Upper lobe of left lung (tissue), 6 donors: ENCODE measurements around the gene PDE4B. TPM values are rescaled to one million over a fixed set of nuclear protein-coding genes. Genes with fewer than 3 reads are reported as not detected.

Experiments
- ATAC-seq, 2 donors: fragments of 200-7000 bp; cut with Tn5 transposase; one replicate each; pipeline ENCODE4 v1.9.1; 2022; ENCODE audit warnings: mild to moderate bottlenecking in 2 of 2, moderate library complexity in 2 of 2; ENCODE audit not compliant: low FRiP score in 2 of 2
- DNase-seq, 2 donors: peaks; one replicate each; pipeline ENCODE4 v3.0.0-alpha.2; 2019 to 2020
- H3K27ac ChIP-seq, 4 donors: fragments of 200-600 bp; sonication (generic); one replicate each; pipeline ENCODE4 v1.5.1; 2016 to 2019
- H3K27me3 ChIP-seq, 4 donors: fragments of 200-600 bp; sonication (generic); one replicate each; pipeline ENCODE4 v1.5.1; 2017 to 2019
- H3K36me3 ChIP-seq, 4 donors: fragments of 200-600 bp; sonication (generic); one replicate each; pipeline ENCODE4 v1.5.1; 2016 to 2019
- H3K4me1 ChIP-seq, 4 donors: fragments of 200-600 bp; sonication (generic); one replicate each; pipeline ENCODE4 v1.5.1; 2018 to 2019
- H3K4me3 ChIP-seq, 4 donors: fragments of 200-600 bp; sonication (generic); one replicate each; pipeline ENCODE4 v1.5.1; 2017 to 2019; ENCODE audit warnings: mild to moderate bottlenecking in 2 of 4, moderate library complexity in 1 of 4
- H3K9me3 ChIP-seq, 4 donors: fragments of 200-600 bp; sonication (generic); one replicate each; pipeline ENCODE4 v1.5.1; 2018 to 2019
- EP300 ChIP-seq, 4 donors: sonication (generic); formaldehyde crosslinking; IDR thresholded peaks; one replicate each; pipeline ENCODE4 v1.5.1; 2017; ENCODE audit warnings: antibody characterized with exemption in 4 of 4, control low read depth in 2 of 4
- POLR2A ChIP-seq, 4 donors: fragments of 450-650 bp; IDR thresholded peaks; one replicate each; pipeline ENCODE4 v1.5.1; 2016 to 2017; ENCODE audit warnings: antibody characterized with exemption in 4 of 4, mild to moderate bottlenecking in 2 of 4
- POLR2AphosphoS5 ChIP-seq, 2 donors: sonication (generic); formaldehyde crosslinking; IDR thresholded peaks; one replicate each; pipeline ENCODE4 v1.5.1; 2017; ENCODE audit warnings: antibody characterized with exemption in 2 of 2
- WGBS, 2 donors: methylation state at CpG; one replicate each; pipeline ENCODE4 v1.1.5; 2017 to 2018; 5-methylcytosine and 5-hydroxymethylcytosine counted together
- total RNA-seq, 6 donors: library from RNA; depleted of rRNA in 4 of 6; stranded (reverse); fragments of >200 nt in 4 of 6; gene quantifications; one replicate each; pipeline versions ENCODE4 v1.1.0 to v1.2.1, GENCODE V29; 2016 to 2021
- TF ChIP-seq, protein P1 (sequence below), 6 experiments: fragments of 450-650 bp in 4 of 6; fragments of 200-600 bp in 2 of 6; sonication (generic) in 2 of 6; IDR thresholded peaks; one replicate each; pipeline ENCODE4 v1.5.1; 2016 to 2019; ENCODE audit warnings: antibody characterized with exemption in 6 of 6
- donor health status: DM: no; HTN: no; CAD: no; lungs with moderate emphysema.
- donor health status: DM: no; HTN: yes; CAD: no; lungs with severe emphysema.

Gene PDE4B
- total RNA-seq, 6 donors from 2014 or later = 8.1 to 61.6 (median 15.9) TPM

GRCh38 chr1:66388913-66389312, 596.2 kb downstream of the PDE4B start:
- H3K9me3 ChIP-seq = peaks cover 0 to 5% (median 0%) of the 10 kb centered on the region in 4 donors
- no peak for TF ChIP-seq POLR2AphosphoS5 (IDR thresholded peaks at IDR 0.05)
- no peak for TF ChIP-seq EP300 (IDR thresholded peaks at IDR 0.05)
- TF ChIP-seq, protein P1, sequence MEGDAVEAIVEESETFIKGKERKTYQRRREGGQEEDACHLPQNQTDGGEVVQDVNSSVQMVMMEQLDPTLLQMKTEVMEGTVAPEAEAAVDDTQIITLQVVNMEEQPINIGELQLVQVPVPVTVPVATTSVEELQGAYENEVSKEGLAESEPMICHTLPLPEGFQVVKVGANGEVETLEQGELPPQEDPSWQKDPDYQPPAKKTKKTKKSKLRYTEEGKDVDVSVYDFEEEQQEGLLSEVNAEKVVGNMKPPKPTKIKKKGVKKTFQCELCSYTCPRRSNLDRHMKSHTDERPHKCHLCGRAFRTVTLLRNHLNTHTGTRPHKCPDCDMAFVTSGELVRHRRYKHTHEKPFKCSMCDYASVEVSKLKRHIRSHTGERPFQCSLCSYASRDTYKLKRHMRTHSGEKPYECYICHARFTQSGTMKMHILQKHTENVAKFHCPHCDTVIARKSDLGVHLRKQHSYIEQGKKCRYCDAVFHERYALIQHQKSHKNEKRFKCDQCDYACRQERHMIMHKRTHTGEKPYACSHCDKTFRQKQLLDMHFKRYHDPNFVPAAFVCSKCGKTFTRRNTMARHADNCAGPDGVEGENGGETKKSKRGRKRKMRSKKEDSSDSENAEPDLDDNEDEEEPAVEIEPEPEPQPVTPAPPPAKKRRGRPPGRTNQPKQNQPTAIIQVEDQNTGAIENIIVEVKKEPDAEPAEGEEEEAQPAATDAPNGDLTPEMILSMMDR (IDR thresholded peaks at IDR 0.05) = no peak
- no peak for TF ChIP-seq POLR2A (IDR thresholded peaks at IDR 0.05)

GRCh38 chr1:66393586-66394287, 601.0 kb downstream of the PDE4B start:
- Histone ChIP-seq H3K4me3 (no peak overlapping the region), H3K4me1 (peaks cover 3 to 8% (median 4%) of the 10 kb centered on the region in 4 donors), H3K27ac (peak overlapping the region in 1 of 4 donors; percentile 33), H3K9me3 (no peaks in the 10 kb centered on the region), H3K36me3 (no peaks in the 10 kb centered on the region), H3K27me3 (no peaks in the 10 kb centered on the region)
- peak; percentile 49 to 56 for ATAC-seq
- peak in 1 of 2 donors; percentile 41 for DNase-seq
- 70 to 86% methylated on average over 7 of the region's 7 CpGs for WGBS, 2 donors
- peak in 1 of 4 donors; percentile 43 for TF ChIP-seq EP300 (IDR thresholded peaks at IDR 0.05)
- TF ChIP-seq, protein P1 (IDR thresholded peaks at IDR 0.05) = no peak
- peak in 1 of 2 donors; percentile 15 for TF ChIP-seq POLR2AphosphoS5 (IDR thresholded peaks at IDR 0.05)

More at GRCh38 chr1:66388913-66389312, 596.2 kb downstream of the PDE4B start:
- no peaks in the 10 kb centered on the region for H3K4me1 ChIP-seq
- no peaks in the 10 kb centered on the region for H3K36me3 ChIP-seq
- no peak for DNase-seq
- no peak overlapping the region for H3K27ac ChIP-seq
- ATAC-seq = no peak
- WGBS, 2 donors = 65 to 75% methylated on average over 2 of the region's 2 CpGs
- no peaks in the 10 kb centered on the region for H3K27me3 ChIP-seq
- H3K4me3 ChIP-seq = no peak overlapping the region

- DNase-seq (no peak), ATAC-seq (no peak)
- Histone ChIP-seq H3K4me1 (peaks cover 3 to 8% (median 4%) of the 10 kb centered on the region in 4 donors), H3K27ac (peak overlapping the region in 2 of 4 donors; percentile 37 to 56), H3K4me3 (no peak overlapping the region), H3K36me3 (no peaks in the 10 kb centered on the region), H3K9me3 (no peaks in the 10 kb centered on the region), H3K27me3 (no peaks in the 10 kb centered on the region)
- TF ChIP-seq POLR2AphosphoS5 (IDR thresholded peaks at IDR 0.05) (no peak), EP300 (IDR thresholded peaks at IDR 0.05) (no peak), POLR2A (IDR thresholded peaks at IDR 0.05) (no peak)
- TF ChIP-seq, protein P1 (IDR thresholded peaks at IDR 0.05) = no peak
- WGBS, 2 donors = 93 to 98% methylated on average over 5 of the region's 5 CpGs
Observed at GRCh38 chr1:66394603-66395002, 601.9 kb downstream of the PDE4B start.

- peak overlapping the region in 3 of 4 donors; percentile 14 to 56 (median 37) for H3K27ac ChIP-seq
- peaks cover 3 to 8% (median 4%) of the 10 kb centered on the region in 4 donors for H3K4me1 ChIP-seq
- H3K9me3 ChIP-seq = no peaks in the 10 kb centered on the region
- ATAC-seq = peak; percentile 56 to 66
- no peaks in the 10 kb centered on the region for H3K27me3 ChIP-seq
- 50 to 58% methylated on average over 9 of the region's 9 CpGs for WGBS, 2 donors
- no peak for TF ChIP-seq POLR2A (IDR thresholded peaks at IDR 0.05)
- no peaks in the 10 kb centered on the region for H3K36me3 ChIP-seq
- DNase-seq = no peak
- no peak overlapping the region for H3K4me3 ChIP-seq
Observed at GRCh38 chr1:66395202-66396061, 602.7 kb downstream of the PDE4B start.

DNA sequence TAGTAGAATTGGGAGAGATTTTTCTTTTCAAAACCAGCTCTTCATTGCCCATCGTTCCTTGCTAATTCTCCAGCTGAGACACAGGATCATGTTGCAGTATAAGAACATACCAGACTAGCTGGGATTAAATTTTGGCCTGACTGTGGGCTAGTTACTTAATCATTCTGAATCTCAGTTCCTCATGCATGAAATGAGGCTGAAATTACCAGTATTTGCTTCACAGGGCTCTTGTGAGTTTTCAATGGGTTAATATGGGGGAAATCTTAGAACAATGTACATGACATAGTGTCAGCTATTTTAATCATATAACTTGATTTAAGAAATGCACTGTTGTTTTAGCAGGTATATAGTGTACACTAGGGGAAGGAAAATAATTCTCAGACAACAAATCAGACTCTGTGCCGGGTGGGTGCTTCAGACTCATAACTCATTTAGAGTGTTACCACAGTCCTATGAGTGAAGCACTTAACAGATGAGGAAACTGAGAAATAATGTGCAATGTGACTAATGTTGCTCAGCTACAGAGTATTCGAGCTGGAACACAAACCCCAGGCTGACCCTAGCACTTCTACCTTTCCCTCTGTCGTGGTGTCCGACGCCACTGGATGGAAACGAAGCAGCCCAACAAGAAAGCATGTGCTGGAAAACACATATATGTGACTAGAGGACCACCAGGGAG, 603.7 kb downstream of the PDE4B start:
- H3K27me3 ChIP-seq = no peaks in the 10 kb centered on the region
- H3K4me1 ChIP-seq = peaks cover 3 to 8% (median 4%) of the 10 kb centered on the region in 4 donors
- H3K27ac ChIP-seq = peak overlapping the region in 3 of 4 donors; percentile 14 to 56 (median 37)
- WGBS, 2 donors = 76 to 80% methylated on average over 7 of the region's 7 CpGs
- H3K9me3 ChIP-seq = no peaks in the 10 kb centered on the region
- H3K36me3 ChIP-seq = no peaks in the 10 kb centered on the region
- ATAC-seq = peak in 1 of 2 donors; percentile 61
- no peak for DNase-seq
- TF ChIP-seq POLR2A (IDR thresholded peaks at IDR 0.05) (peak in 1 of 4 donors; percentile 19), EP300 (IDR thresholded peaks at IDR 0.05) (no peak), POLR2AphosphoS5 (IDR thresholded peaks at IDR 0.05) (no peak)
- H3K4me3 ChIP-seq = no peak overlapping the region
